Measurements from ENCODE around the gene SGTA. TPM values are rescaled to one million over a fixed set of nuclear protein-coding genes. Genes with fewer than 3 reads are reported as not detected.

SGTA gene
- total RNA-seq, 1 experiment from 2014 or later = 85.7 TPM

- no peaks in the 10 kb centered on the region for H3K9me3 ChIP-seq (ENCODE audit: control insufficient read depth, insufficient read depth, low read depth, low read length)
- H3K4me1 ChIP-seq (ENCODE audit: control insufficient read depth, insufficient read depth, low read length) = no peaks in the 10 kb centered on the region
- in situ Hi-C loops (cut with HindIII; ENCODE audit: low pct_unique_long_range_greater_than_20kb, low sequenced_read_pairs) (no loop called here), intact Hi-C loops (cut with micrococcal nuclease; ENCODE audit: unreplicated experiment) (no loop called here)
- no peak overlapping the region for H3K4me3 ChIP-seq (ENCODE audit: low read depth in 2 of 2, low read length in 2 of 2)
- ChIA-PET POLR2A (no interaction called here), CTCF (no interaction called here)
- TF ChIP-seq TCF7L2 (IDR thresholded peaks at IDR 0.05; ENCODE audit: low read depth, low read length) (no peak), CTCF (IDR thresholded peaks at IDR 0.05) (no peak), SIN3A (IDR thresholded peaks at IDR 0.05; ENCODE audit: borderline replicate concordance, insufficient read depth, low read depth, low read length) (no peak), POLR2AphosphoS5 (IDR thresholded peaks at IDR 0.05; ENCODE audit: low read depth, low read length) (no peak), REST (IDR thresholded peaks at IDR 0.05; ENCODE audit: insufficient read depth in 1 of 2, low read depth in 2 of 2, low read length in 1 of 2) (no peak)
- no TSS peak for BruUV-seq (replicated peaks)
- H3K36me3 ChIP-seq (ENCODE audit: control insufficient read depth, insufficient read depth, low read length) = no peaks in the 10 kb centered on the region
- no peak for DNase-seq (ENCODE audit: low read depth, low spot score)
- no peaks in the 10 kb centered on the region for H3K27me3 ChIP-seq (ENCODE audit: control insufficient read depth, insufficient read depth, low read length)
- no peak for ATAC-seq
- no peak overlapping the region for H3K27ac ChIP-seq (ENCODE audit: low read length)
Observed at GRCh38 chr19:2755811-2756210, 27.3 kb downstream of the SGTA start.

- H3K36me3 ChIP-seq (ENCODE audit: control insufficient read depth, insufficient read depth, low read length) = no peaks in the 10 kb centered on the region
- DNase-seq (ENCODE audit: low read depth, low spot score) = no peak
Observed at GRCh38 chr19:2755448-2755705, 27.7 kb downstream of the SGTA start.

More at GRCh38 chr19:2755448-2755705, 27.7 kb downstream of the SGTA start:
- ChIA-PET POLR2A (no interaction called here), CTCF (no interaction called here)
- H3K4me3 ChIP-seq (ENCODE audit: low read depth in 2 of 2, low read length in 2 of 2) = no peak overlapping the region
- no peak overlapping the region for H3K27ac ChIP-seq (ENCODE audit: low read length)
- no peak for TF ChIP-seq REST (IDR thresholded peaks at IDR 0.05; ENCODE audit: insufficient read depth in 1 of 2, low read depth in 2 of 2, low read length in 1 of 2)
- H3K4me1 ChIP-seq (ENCODE audit: control insufficient read depth, insufficient read depth, low read length) = no peaks in the 10 kb centered on the region
- in situ Hi-C loops (cut with HindIII; ENCODE audit: low pct_unique_long_range_greater_than_20kb, low sequenced_read_pairs) (no loop called here), intact Hi-C loops (cut with micrococcal nuclease; ENCODE audit: unreplicated experiment) (no loop called here)
- H3K27me3 ChIP-seq (ENCODE audit: control insufficient read depth, insufficient read depth, low read length) = no peaks in the 10 kb centered on the region
- no peaks in the 10 kb centered on the region for H3K9me3 ChIP-seq (ENCODE audit: control insufficient read depth, insufficient read depth, low read depth, low read length)
- no peak for ATAC-seq
- BruUV-seq (replicated peaks) = TSS peak; percentile 66
